H1 (cell line): ENCODE results near the gene MAPKAPK2. TPM values are rescaled to one million over a fixed set of nuclear protein-coding genes. Genes with fewer than 3 reads are reported as not detected.

ENCODE experiments used
- CTCF ChIA-PET: fragments of 300-600 bp; sonication (Branson Sonifier 250); formaldehyde crosslinking; loops from one replicate; lab custom pipeline; 2021; ENCODE audit not compliant: partially characterized antibody; lab: Charles Lee
- POLR2A ChIA-PET: fragments of 300-600 bp; sonication (Branson Sonifier 250); formaldehyde crosslinking; loops from one replicate; lab custom pipeline; 2021; ENCODE audit warnings: inconsistent platforms; ENCODE audit not compliant: partially characterized antibody; lab: Charles Lee
- DNase-seq, 2 experiments: peaks; one replicate each; pipeline versions ENCODE4 v3.0.0 to v3.0.0-alpha.2; 2010 to 2022; ENCODE audit warnings: low spot score in 2 of 2, low read depth in 1 of 2, mixed read lengths in 1 of 2
- FAIRE-seq: peaks from 2 replicates; lab custom pipeline; 2011; peaks lifted over from hg19 to GRCh38; lab: Jason Lieb, UNC
- H2AFZ ChIP-seq: 2 replicates; pipeline ENCODE4 v1.8.1; 2012; ENCODE audit warnings: low read length, inconsistent platforms
- H2AK5ac ChIP-seq: 2 replicates; pipeline ENCODE4 v1.6.1; 2013; ENCODE audit warnings: low read depth, low read length
- H2BK120ac ChIP-seq: replicated peaks from 2 replicates; pipeline ENCODE3; 2013; ENCODE audit warnings: low read depth, low read length, inconsistent platforms
- H2BK12ac ChIP-seq: 2 replicates; pipeline ENCODE4 v1.6.1; 2013; ENCODE audit warnings: low read depth, low read length
- H2BK15ac ChIP-seq: 2 replicates; pipeline ENCODE4 v1.6.1; 2013; ENCODE audit warnings: low read length
- H2BK20ac ChIP-seq: 2 replicates; pipeline ENCODE4 v1.6.1; 2013; ENCODE audit warnings: low read length
- H2BK5ac ChIP-seq: 2 replicates; pipeline ENCODE4 v1.6.1; 2013; ENCODE audit warnings: low read depth, low read length
- H3K14ac ChIP-seq: 2 replicates; pipeline ENCODE4 v1.6.1; 2013; ENCODE audit warnings: inconsistent platforms; ENCODE audit not compliant: insufficient read length
- H3K18ac ChIP-seq: 2 replicates; pipeline ENCODE4 v1.6.1; 2013; ENCODE audit warnings: low read length; ENCODE audit errors: extremely low read depth
- H3K23ac ChIP-seq: 2 replicates; pipeline ENCODE4 v1.6.1; 2013; ENCODE audit warnings: inconsistent platforms; ENCODE audit not compliant: insufficient read length
- H3K23me2 ChIP-seq: 2 replicates; pipeline ENCODE4 v1.6.1; 2013; ENCODE audit warnings: low read depth, low read length
- H3K27ac ChIP-seq: 2 replicates; pipeline ENCODE4 v1.6.1; 2011; ENCODE audit warnings: low read depth, low read length, inconsistent platforms
- H3K27me3 ChIP-seq, 4 experiments: replicated peaks in 1 of 4; 1 replicate in 1 of 4; 2 replicates in 3 of 4; pipeline versions ENCODE4 v1.6.1 to v1.8.1; 2011 to 2013; ENCODE audit warnings: low read length in 3 of 4, mild to moderate bottlenecking in 3 of 4, inconsistent platforms in 2 of 4, mixed read lengths in 2 of 4, moderate library complexity in 1 of 4; ENCODE audit not compliant: control insufficient read depth in 3 of 4, insufficient read depth in 3 of 4; ENCODE audit errors: extremely low read depth in 1 of 4
- H3K36me3 ChIP-seq, 4 experiments: 2 replicates each; pipeline versions ENCODE4 v1.6.1 to v1.8.1; 2011 to 2013; ENCODE audit warnings: mild to moderate bottlenecking in 4 of 4, low read length in 3 of 4, moderate library complexity in 2 of 4, control low read depth in 1 of 4, inconsistent platforms in 1 of 4; ENCODE audit not compliant: insufficient read depth in 4 of 4, control insufficient read depth in 2 of 4
- H3K4ac ChIP-seq: replicated peaks from 2 replicates; pipeline ENCODE3; 2013; ENCODE audit warnings: low read length, low read depth, mixed read lengths, inconsistent platforms; ENCODE audit not compliant: insufficient read length
- H3K4me1 ChIP-seq, 4 experiments: replicated peaks in 1 of 4; 1 replicate in 1 of 4; 2 replicates in 3 of 4; pipeline versions ENCODE4 v1.6.1 to v1.8.1; 2011 to 2013; ENCODE audit warnings: low read length in 3 of 4, inconsistent platforms in 2 of 4, mixed read lengths in 1 of 4; ENCODE audit not compliant: insufficient read depth in 4 of 4, control insufficient read depth in 3 of 4
- H3K4me2 ChIP-seq, 2 experiments: 2 replicates each; pipeline versions ENCODE4 v1.6.1 to v1.8.1; 2011 to 2013; ENCODE audit warnings: low read depth in 2 of 2, low read length in 2 of 2, control low read depth in 1 of 2, inconsistent platforms in 1 of 2, mild to moderate bottlenecking in 1 of 2; ENCODE audit not compliant: insufficient read depth in 1 of 2
- H3K4me3 ChIP-seq, 4 experiments: fragments of 200-600, 300-600 bp in 1 of 4; sonication (generic), shearing (Covaris generic), sonication (Bioruptor Twin) in 1 of 4; 2 replicates each; pipeline versions ENCODE4 v1.5.1 to v1.8.1; 2011 to 2016; ENCODE audit warnings: low read length in 4 of 4, low read depth in 3 of 4, control low read depth in 2 of 4, inconsistent platforms in 2 of 4, mild to moderate bottlenecking in 2 of 4, mixed read lengths in 1 of 4, moderate library complexity in 1 of 4; ENCODE audit not compliant: insufficient read depth in 2 of 4; ENCODE audit errors: extremely low read depth in 1 of 4
- H3K56ac ChIP-seq: replicated peaks from 2 replicates; pipeline ENCODE3; 2013; ENCODE audit warnings: low read depth, mild to moderate bottlenecking, mixed read lengths, low read length, inconsistent platforms; ENCODE audit not compliant: insufficient read length
- H3K79me1 ChIP-seq: 2 replicates; pipeline ENCODE4 v1.6.1; 2013; ENCODE audit warnings: low read depth, low read length, control low read depth
- H3K79me2 ChIP-seq, 2 experiments: 2 replicates each; pipeline versions ENCODE4 v1.6.1 to v1.8.1; 2012 to 2013; ENCODE audit warnings: low read length in 2 of 2, mild to moderate bottlenecking in 2 of 2, inconsistent platforms in 1 of 2; ENCODE audit not compliant: insufficient read depth in 2 of 2, control insufficient read depth in 1 of 2
- H3K9ac ChIP-seq, 4 experiments: replicated peaks in 1 of 4; 1 replicate in 1 of 4; 2 replicates in 3 of 4; pipeline versions ENCODE4 v1.6.1 to v1.8.1; 2011 to 2013; ENCODE audit warnings: low read depth in 3 of 4, low read length in 3 of 4, control low read depth in 2 of 4, mild to moderate bottlenecking in 2 of 4, moderate library complexity in 2 of 4, inconsistent platforms in 1 of 4; ENCODE audit errors: extremely low read depth in 1 of 4
- H3K9me3 ChIP-seq, 2 experiments: 2 replicates each; pipeline versions ENCODE4 v1.6.1 to v1.8.1; 2012 to 2013; ENCODE audit warnings: mild to moderate bottlenecking in 2 of 2, moderate library complexity in 2 of 2, control low read depth in 1 of 2, inconsistent platforms in 1 of 2, low read depth in 1 of 2, low read length in 1 of 2, mixed read lengths in 1 of 2; ENCODE audit not compliant: insufficient read depth in 2 of 2
- H4K20me1 ChIP-seq, 2 experiments: replicated peaks in 1 of 2; 2 replicates each; pipeline versions ENCODE3 to v1.8.1; 2011 to 2013; ENCODE audit warnings: inconsistent platforms in 2 of 2, low read length in 2 of 2, mild to moderate bottlenecking in 1 of 2; ENCODE audit not compliant: insufficient read depth in 2 of 2, control insufficient read depth in 1 of 2
- H4K5ac ChIP-seq: 2 replicates; pipeline ENCODE4 v1.6.1; 2013; ENCODE audit warnings: low read length, low read depth, mixed read lengths, inconsistent platforms; ENCODE audit not compliant: insufficient read length
- H4K8ac ChIP-seq: 2 replicates; pipeline ENCODE4 v1.8.0; 2013; ENCODE audit warnings: mild to moderate bottlenecking, moderate library complexity, low read length, inconsistent platforms; ENCODE audit not compliant: insufficient read depth; ENCODE audit errors: extremely low read depth
- H4K91ac ChIP-seq: replicated peaks from 2 replicates; pipeline ENCODE3; 2013; ENCODE audit warnings: low read length, mixed read lengths, inconsistent platforms; ENCODE audit not compliant: insufficient read length
- CTBP2 ChIP-seq: IDR thresholded peaks from 2 replicates; pipeline ENCODE4 v1.7.0; 2011; ENCODE audit warnings: borderline replicate concordance, mild to moderate bottlenecking, moderate library complexity, mixed read lengths, low read length; ENCODE audit not compliant: insufficient read depth, insufficient read length
- NRF1 ChIP-seq: IDR thresholded peaks from 2 replicates; pipeline ENCODE4 v1.6.1; 2011; ENCODE audit warnings: mild to moderate bottlenecking, low read depth, low read length, improper control_type of control experiment
- SIN3A ChIP-seq, 2 experiments: IDR thresholded peaks in 1 of 2; conservative IDR thresholded peaks in 1 of 2; 2 replicates each; pipeline ENCODE4 v1.6.1; 2011 to 2012; ENCODE audit warnings: low read length in 2 of 2, improper control_type of control experiment in 1 of 2, low read depth in 1 of 2, mild to moderate bottlenecking in 1 of 2
- SP4 ChIP-seq: IDR thresholded peaks from 2 replicates; pipeline ENCODE4 v1.6.1; 2012; ENCODE audit warnings: low read length, inconsistent platforms
- WGBS, 2 experiments: shearing (Covaris generic) in 1 of 2; methylation state at CpG; one replicate each; pipeline versions ENCODE4 v1.1.6 to v1.1.7; 2013 to 2015; ENCODE audit warnings: low lambda C conversion rate in 2 of 2, mixed read lengths in 2 of 2, inconsistent platforms in 1 of 2, low coverage in 1 of 2, missing lambda C conversion rate in 1 of 2; ENCODE audit not compliant: insufficient replicate concordance in 2 of 2, insufficient coverage in 1 of 2, insufficient read length in 1 of 2; ENCODE audit errors: extremely low coverage in 1 of 2, missing lambda C conversion rate in 1 of 2; 5-methylcytosine and 5-hydroxymethylcytosine counted together
- polyA plus RNA-seq, 7 experiments: library from polyadenylated mRNA; depleted of rRNA in 3 of 7; stranded (reverse) in 5 of 7; unstranded in 2 of 7; fragments of >200 nt in 5 of 7; fragments of 200-250 nt in 2 of 7; gene quantifications; 1 replicate in 5 of 7; 2 replicates in 1 of 7; 4 replicates in 1 of 7; pipeline versions ENCODE4 v1.2.1 to v1.2.3, GENCODE V29; 2011 to 2013; ENCODE audit warnings: missing spikeins in 2 of 7, mixed read lengths in 2 of 7
- total RNA-seq: library from RNA; stranded (reverse); fragmentation: NEBNext Ultra II Directional; extraction: Animal tissue kit (Norgen Biotek cat#: 25700); gene quantifications from 2 replicates; pipeline ENCODE4 v1.2.1, GENCODE V29; 2021

Gene MAPKAPK2
- total and polyA plus RNA-seq, 2 of the 8 experiments (the other 6 are each of a cell fraction or from before 2014, with no cell fraction given) = 27.5 to 44.9 TPM

GRCh38 chr1:206722751-206723461 is 38.2 kb downstream of the MAPKAPK2 start:
- Histone ChIP-seq H3K18ac (no peak overlapping the region), H4K91ac (no peak overlapping the region), H3K4me1 (peaks cover 6 to 13% (median 8%) of the 10 kb centered on the region in 4 experiments), H4K20me1 (peaks cover 12 to 24% of the 10 kb centered on the region in 2 experiments), H2AK5ac (no peak overlapping the region), H3K27ac (no peak overlapping the region), H2AFZ (no peak overlapping the region), H2BK12ac (no peak overlapping the region), H3K9ac (no peak overlapping the region), H3K27me3 (no peaks in the 10 kb centered on the region), H3K23ac (no peak overlapping the region), H3K56ac (no peak overlapping the region), H3K23me2 (no peaks in the 10 kb centered on the region), H2BK5ac (no peak overlapping the region), H3K79me1 (peaks cover 8% of the 10 kb centered on the region), H2BK20ac (no peak overlapping the region), H4K5ac (no peak overlapping the region), H3K4ac (no peak overlapping the region), H4K8ac (no peak overlapping the region), H3K9me3 (no peaks in the 10 kb centered on the region), H3K36me3 (no peaks in the 10 kb centered on the region), H3K4me2 (no peak overlapping the region), H3K4me3 (no peak overlapping the region), H3K79me2 (peaks cover 0 to 22% of the 10 kb centered on the region in 2 experiments; a peak in 1 of 4 replicates), H2BK120ac (no peak overlapping the region), H2BK15ac (no peak overlapping the region), H3K14ac (no peak overlapping the region)
- no peak for FAIRE-seq
- ChIA-PET POLR2A (interaction anchor here (0.7 to 1.1 kb wide), 2 partner anchors 24 to 59 kb away, joined by 3 read pairs; no protein-coding TSS in a partner anchor), CTCF (interaction anchor here (0.6 to 6.3 kb wide), 19 partner anchors 9 to 251 kb away, joined by 3 to 77 read pairs (median 4); no protein-coding TSS in a partner anchor)
- no peak for DNase-seq
- 90% methylated on average over 17 of the region's 17 CpGs; no CpG with 5 or more reads in 1 of the 2 experiments for WGBS, 2 experiments
- TF ChIP-seq NRF1 (no peak), CTBP2 (no peak), SIN3A (conservative IDR thresholded peaks at IDR 0.05 in 1 of 2, IDR thresholded peaks at IDR 0.05 in 1 of 2; ENCODE audit: low read depth in 1 of 2, low read length in 2 of 2) (no peak), SP4 (no peak)
